HEK293 (cell line): ENCODE data around the gene CCL8.

ENCODE experiments used
- SALL2 ChIP-seq: fragments of 450-650 bp; formaldehyde crosslinking; IDR thresholded peaks from 2 replicates; pipeline ENCODE4 v1.5.0; 2017; ENCODE audit warnings: missing biosample characterization, mild to moderate bottlenecking, missing genetic modification characterization, borderline replicate concordance
- SP7 ChIP-seq: fragments of 450-650 bp; formaldehyde crosslinking; IDR thresholded peaks from 2 replicates; pipeline ENCODE4 v1.5.1; 2016; ENCODE audit warnings: missing biosample characterization, missing genetic modification characterization
- ZEB2 ChIP-seq: fragments of 450-650 bp; formaldehyde crosslinking; IDR thresholded peaks from 2 replicates; pipeline ENCODE4 v1.5.1; 2016; ENCODE audit warnings: missing biosample characterization, missing genetic modification characterization
- ZFHX2 ChIP-seq: fragments of 450-650 bp; formaldehyde crosslinking; conservative IDR thresholded peaks from 2 replicates; pipeline ENCODE4 v1.5.1; 2016; ENCODE audit warnings: missing biosample characterization, missing genetic modification characterization
- ZFP41 ChIP-seq: fragments of 450-650 bp; formaldehyde crosslinking; IDR thresholded peaks from 2 replicates; pipeline ENCODE4 v1.5.1; 2016; ENCODE audit warnings: missing biosample characterization, missing genetic modification characterization, borderline replicate concordance
- ZNF239 ChIP-seq: fragments of 450-650 bp; formaldehyde crosslinking; IDR thresholded peaks from 2 replicates; pipeline ENCODE4 v1.5.1; 2016; ENCODE audit warnings: missing biosample characterization, missing genetic modification characterization
- TF ChIP-seq, protein P1 (sequence below): fragments of 450-650 bp; formaldehyde crosslinking; IDR thresholded peaks from 2 replicates; pipeline ENCODE4 v1.5.1; 2016; ENCODE audit warnings: missing biosample characterization, missing genetic modification characterization
- TF ChIP-seq, protein P2 (sequence below): fragments of 450-650 bp; formaldehyde crosslinking; IDR thresholded peaks from 2 replicates; pipeline ENCODE4 v1.5.1; 2016; ENCODE audit warnings: missing biosample characterization, missing genetic modification characterization

DNA sequence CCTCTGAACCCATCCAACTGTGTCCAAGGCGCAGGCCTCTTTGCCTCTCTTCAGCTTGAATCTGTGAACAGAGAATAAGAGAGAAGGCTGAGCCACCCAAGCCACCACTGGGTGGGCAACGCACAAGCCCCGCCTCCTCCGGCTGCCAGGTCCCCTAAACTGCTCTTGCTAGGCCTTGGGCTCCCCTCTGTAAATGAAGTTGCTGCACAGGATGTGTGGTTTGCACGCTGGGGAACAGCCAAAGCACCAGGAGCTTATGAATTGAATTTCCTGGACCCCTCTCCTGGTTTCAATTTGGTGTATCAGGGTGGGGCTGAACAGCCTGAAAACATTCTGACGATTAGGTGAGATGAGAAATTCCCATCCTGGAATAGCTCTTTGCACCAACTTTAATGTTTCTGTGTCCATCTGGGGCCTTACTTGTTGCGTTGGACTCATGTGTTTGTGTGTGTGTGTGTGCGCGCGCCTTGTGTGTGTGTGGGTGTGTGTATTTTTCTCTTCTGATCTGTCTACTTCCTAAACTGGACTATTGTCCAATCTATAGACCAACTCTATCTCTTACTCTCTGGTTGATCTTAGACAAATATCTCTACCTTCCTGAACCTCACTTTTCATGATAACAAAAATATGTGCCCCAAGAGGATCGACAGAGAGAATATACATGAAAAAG lies 41.5 kb downstream of the CCL8 start:
- TF ChIP-seq ZNF239 (tag by site-specific recombination), result no peak
- TF ChIP-seq, protein P1, sequence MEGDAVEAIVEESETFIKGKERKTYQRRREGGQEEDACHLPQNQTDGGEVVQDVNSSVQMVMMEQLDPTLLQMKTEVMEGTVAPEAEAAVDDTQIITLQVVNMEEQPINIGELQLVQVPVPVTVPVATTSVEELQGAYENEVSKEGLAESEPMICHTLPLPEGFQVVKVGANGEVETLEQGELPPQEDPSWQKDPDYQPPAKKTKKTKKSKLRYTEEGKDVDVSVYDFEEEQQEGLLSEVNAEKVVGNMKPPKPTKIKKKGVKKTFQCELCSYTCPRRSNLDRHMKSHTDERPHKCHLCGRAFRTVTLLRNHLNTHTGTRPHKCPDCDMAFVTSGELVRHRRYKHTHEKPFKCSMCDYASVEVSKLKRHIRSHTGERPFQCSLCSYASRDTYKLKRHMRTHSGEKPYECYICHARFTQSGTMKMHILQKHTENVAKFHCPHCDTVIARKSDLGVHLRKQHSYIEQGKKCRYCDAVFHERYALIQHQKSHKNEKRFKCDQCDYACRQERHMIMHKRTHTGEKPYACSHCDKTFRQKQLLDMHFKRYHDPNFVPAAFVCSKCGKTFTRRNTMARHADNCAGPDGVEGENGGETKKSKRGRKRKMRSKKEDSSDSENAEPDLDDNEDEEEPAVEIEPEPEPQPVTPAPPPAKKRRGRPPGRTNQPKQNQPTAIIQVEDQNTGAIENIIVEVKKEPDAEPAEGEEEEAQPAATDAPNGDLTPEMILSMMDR (tag by site-specific recombination), result no peak
- TF ChIP-seq SALL2 (tag by site-specific recombination), result no peak
- TF ChIP-seq, protein P2, sequence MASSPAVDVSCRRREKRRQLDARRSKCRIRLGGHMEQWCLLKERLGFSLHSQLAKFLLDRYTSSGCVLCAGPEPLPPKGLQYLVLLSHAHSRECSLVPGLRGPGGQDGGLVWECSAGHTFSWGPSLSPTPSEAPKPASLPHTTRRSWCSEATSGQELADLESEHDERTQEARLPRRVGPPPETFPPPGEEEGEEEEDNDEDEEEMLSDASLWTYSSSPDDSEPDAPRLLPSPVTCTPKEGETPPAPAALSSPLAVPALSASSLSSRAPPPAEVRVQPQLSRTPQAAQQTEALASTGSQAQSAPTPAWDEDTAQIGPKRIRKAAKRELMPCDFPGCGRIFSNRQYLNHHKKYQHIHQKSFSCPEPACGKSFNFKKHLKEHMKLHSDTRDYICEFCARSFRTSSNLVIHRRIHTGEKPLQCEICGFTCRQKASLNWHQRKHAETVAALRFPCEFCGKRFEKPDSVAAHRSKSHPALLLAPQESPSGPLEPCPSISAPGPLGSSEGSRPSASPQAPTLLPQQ (tag by site-specific recombination), result no peak
- no peak for TF ChIP-seq SP7 (tag by site-specific recombination)
- no peak for TF ChIP-seq ZEB2
- TF ChIP-seq ZFHX2, result no peak
- TF ChIP-seq ZFP41 (tag by site-specific recombination), result no peak
